Lower leg skin (tissue), 3 donors: ENCODE data around the gene NTSR2.

Experiments used
- CTCF ChIP-seq, 3 donors: fragments of 450-650 bp; IDR thresholded peaks; one replicate each; pipeline ENCODE4 v1.5.1; 2016; ENCODE audit warnings: antibody characterized with exemption in 3 of 3, mild to moderate bottlenecking in 3 of 3, moderate library complexity in 2 of 3
- POLR2A ChIP-seq, 2 donors: fragments of 450-650 bp; IDR thresholded peaks; one replicate each; pipeline ENCODE4 v1.6.1; 2016 to 2017; ENCODE audit warnings: antibody characterized with exemption in 2 of 2, mild to moderate bottlenecking in 1 of 2, moderate library complexity in 1 of 2

- TF ChIP-seq CTCF (IDR thresholded peaks at IDR 0.05) = no peak
- no peak for TF ChIP-seq POLR2A (IDR thresholded peaks at IDR 0.05)
Measured at GRCh38 chr2:11612553-11613215, 57.3 kb downstream of the NTSR2 start.
